Measurements from ENCODE around the gene DNLZ. TPM values are rescaled to one million over a fixed set of nuclear protein-coding genes. Genes with fewer than 3 reads are reported as not detected.

DNLZ gene
- total RNA-seq, 2 experiments from 2014 or later = 16.8 to 21.2 TPM

GRCh38 chr9:136377341-136378169, 14.0 kb upstream of the DNLZ start:
- Histone ChIP-seq H3K27ac (ENCODE audit: low read depth, low read length, poor library complexity, severe bottlenecking) (no peak overlapping the region), H2AFZ (ENCODE audit: low read length) (no peak overlapping the region), H3K79me2 (ENCODE audit: insufficient read depth, low read depth, low read length) (no peaks in the 10 kb centered on the region), H3K4me2 (ENCODE audit: low read length) (no peak overlapping the region), H3K9me3 (ENCODE audit: low read length) (no peaks in the 10 kb centered on the region), H3K4me1 (ENCODE audit: insufficient read depth, low read length, poor library complexity, severe bottlenecking) (no peaks in the 10 kb centered on the region), H3K9me2 (ENCODE audit: insufficient read depth, low read length) (no peaks in the 10 kb centered on the region), H3K4me3 (ENCODE audit: low read depth, low read length, poor library complexity, severe bottlenecking) (no peak overlapping the region), H3K36me3 (ENCODE audit: insufficient read depth, low read length) (peaks cover 76% of the 10 kb centered on the region), H4K20me1 (ENCODE audit: insufficient read depth, low read length) (no peaks in the 10 kb centered on the region; the same call in 1 of the 2 replicates)
- ChIA-PET POLR2A (no interaction called here), CTCF (ENCODE audit: unreplicated experiment) (no interaction called here)
- no TSS peak for BruUV-seq (replicated peaks)
- TF ChIP-seq CTCF (conservative IDR thresholded peaks at IDR 0.05; ENCODE audit: low read length) (no peak), EZH2phosphoT487 (IDR thresholded peaks at IDR 0.05; ENCODE audit: borderline replicate concordance, low read depth, low read length) (no peak)
- intact Hi-C loops (cut with micrococcal nuclease; ENCODE audit: unreplicated experiment) = no loop called here
- DNase-seq (ENCODE audit: low spot score) = no peak

- intact Hi-C loops (cut with micrococcal nuclease; ENCODE audit: unreplicated experiment) = no loop called here
- Histone ChIP-seq H4K20me1 (ENCODE audit: insufficient read depth, low read length) (no peaks in the 10 kb centered on the region; the same call in 1 of the 2 replicates), H3K4me3 (ENCODE audit: low read depth, low read length, poor library complexity, severe bottlenecking) (no peak overlapping the region), H3K4me2 (ENCODE audit: low read length) (no peak overlapping the region), H3K27ac (ENCODE audit: low read depth, low read length, poor library complexity, severe bottlenecking) (no peak overlapping the region), H3K4me1 (ENCODE audit: insufficient read depth, low read length, poor library complexity, severe bottlenecking) (no peaks in the 10 kb centered on the region), H3K79me2 (ENCODE audit: insufficient read depth, low read depth, low read length) (no peaks in the 10 kb centered on the region), H3K36me3 (ENCODE audit: insufficient read depth, low read length) (peaks cover 65% of the 10 kb centered on the region), H3K9me3 (ENCODE audit: low read length) (no peaks in the 10 kb centered on the region), H3K9me2 (ENCODE audit: insufficient read depth, low read length) (no peaks in the 10 kb centered on the region), H2AFZ (ENCODE audit: low read length) (no peak overlapping the region)
- no peak for DNase-seq (ENCODE audit: low spot score)
- CTCF ChIA-PET (ENCODE audit: unreplicated experiment) = no interaction called here
- BruUV-seq (replicated peaks) = no TSS peak
- POLR2A ChIA-PET = no interaction called here
- no peak for TF ChIP-seq EZH2phosphoT487 (IDR thresholded peaks at IDR 0.05; ENCODE audit: borderline replicate concordance, low read depth, low read length)
- TF ChIP-seq CTCF (conservative IDR thresholded peaks at IDR 0.05; ENCODE audit: low read length) = no peak
Measured at GRCh38 chr9:136376457-136376856, 12.9 kb upstream of the DNLZ start.

GRCh38 chr9:136375096-136375495, 11.6 kb upstream of the DNLZ start:
- Histone ChIP-seq H2AFZ (ENCODE audit: low read length) (no peak overlapping the region), H3K9me2 (ENCODE audit: insufficient read depth, low read length) (no peaks in the 10 kb centered on the region), H3K4me2 (ENCODE audit: low read length) (no peak overlapping the region), H3K4me3 (ENCODE audit: low read depth, low read length, poor library complexity, severe bottlenecking) (no peak overlapping the region), H3K79me2 (ENCODE audit: insufficient read depth, low read depth, low read length) (no peaks in the 10 kb centered on the region), H3K27ac (ENCODE audit: low read depth, low read length, poor library complexity, severe bottlenecking) (no peak overlapping the region), H3K9me3 (ENCODE audit: low read length) (no peaks in the 10 kb centered on the region), H4K20me1 (ENCODE audit: insufficient read depth, low read length) (no peaks in the 10 kb centered on the region; the same call in 1 of the 2 replicates), H3K4me1 (ENCODE audit: insufficient read depth, low read length, poor library complexity, severe bottlenecking) (no peaks in the 10 kb centered on the region), H3K36me3 (ENCODE audit: insufficient read depth, low read length) (peaks cover 52% of the 10 kb centered on the region)
- POLR2A ChIA-PET = no interaction called here
- intact Hi-C loops (cut with micrococcal nuclease; ENCODE audit: unreplicated experiment) = no loop called here
- no peak for TF ChIP-seq CTCF (conservative IDR thresholded peaks at IDR 0.05; ENCODE audit: low read length)
- TF ChIP-seq EZH2phosphoT487 (IDR thresholded peaks at IDR 0.05; ENCODE audit: borderline replicate concordance, low read depth, low read length) = no peak
- DNase-seq (ENCODE audit: low spot score) = no peak
- no TSS peak for BruUV-seq (replicated peaks)
- CTCF ChIA-PET (ENCODE audit: unreplicated experiment) = no interaction called here
